ENCODE data around the gene REXO1. TPM values are rescaled to one million over a fixed set of nuclear protein-coding genes. Genes with fewer than 3 reads are reported as not detected.

The REXO1 gene
- total RNA-seq, 1 experiment from 2014 or later = 25.8 TPM

DNA sequence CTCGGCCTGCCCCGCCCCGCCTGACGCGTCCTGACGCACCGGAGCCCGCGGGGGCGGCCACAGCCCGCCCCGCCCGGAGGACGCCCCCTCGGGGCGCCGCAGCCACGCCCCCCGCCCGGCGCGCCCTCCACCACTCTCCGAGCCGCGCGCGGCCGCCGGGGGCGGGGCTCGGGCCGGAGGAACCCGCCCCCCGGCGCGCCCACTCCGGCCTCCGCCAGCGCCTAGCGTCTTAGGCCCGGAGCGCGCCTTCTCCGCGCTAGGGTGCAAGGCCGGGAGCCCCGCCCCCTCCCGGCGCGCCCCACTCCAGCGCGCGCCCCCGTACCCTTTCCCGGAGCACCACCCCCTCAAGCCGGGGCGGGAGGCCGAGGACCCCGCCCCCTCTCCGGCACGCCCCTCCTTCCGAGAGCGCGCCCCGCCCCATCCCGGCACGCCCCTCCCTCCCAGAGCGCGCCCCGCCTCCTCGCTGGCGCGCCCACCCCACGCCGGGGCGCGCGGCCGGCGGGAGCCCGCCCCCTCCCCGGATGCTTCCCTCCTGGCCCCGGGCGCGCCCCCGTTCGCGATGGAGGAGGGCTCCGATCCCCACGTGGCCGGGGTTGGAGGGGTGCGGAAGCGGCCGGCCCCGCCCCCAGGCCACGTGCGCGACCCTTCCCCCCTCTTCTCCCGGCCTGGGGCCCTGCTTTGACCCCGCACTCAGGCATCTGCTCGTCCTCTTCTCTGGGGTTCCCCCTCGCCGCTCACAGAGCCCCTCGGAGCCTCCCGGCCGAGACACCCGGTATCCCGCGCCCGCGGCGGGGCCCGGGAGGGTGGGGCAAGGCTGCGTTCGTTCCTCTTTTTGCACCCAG lies 15.6 kb upstream of the REXO1 start:
- CTCF ChIA-PET = interaction anchor here (0.9 kb wide), 1 partner anchor 33 kb away, joined by 4 read pairs; no protein-coding TSS in a partner anchor
- H3K27me3 ChIP-seq (ENCODE audit: insufficient read depth, low read depth) = no peaks in the 10 kb centered on the region
- no peaks in the 10 kb centered on the region for H3K9me3 ChIP-seq (ENCODE audit: insufficient read depth, low read depth)
- peak overlapping the region; percentile 83 for H3K27ac ChIP-seq
- peak overlapping the region; percentile 87 for H3K4me2 ChIP-seq
- H2AFZ ChIP-seq = peak overlapping the region; percentile 79
- H3K9me2 ChIP-seq (ENCODE audit: insufficient read depth) = no peaks in the 10 kb centered on the region
- DNase-seq = peak; percentile 70 to 90
- peaks cover 37% of the 10 kb centered on the region for H3K79me2 ChIP-seq (ENCODE audit: low read depth)
- H3K4me1 ChIP-seq (replicated peaks; ENCODE audit: insufficient read depth) = peaks cover 10% of the 10 kb centered on the region; the same call in 1 of the 2 replicates
- H3K36me3 ChIP-seq (ENCODE audit: low read depth) = no peaks in the 10 kb centered on the region
- peaks cover 24% of the 10 kb centered on the region for H4K20me1 ChIP-seq (ENCODE audit: insufficient read depth)
- intact Hi-C loops (cut with micrococcal nuclease; ENCODE audit: unreplicated experiment) = loop anchor here (2.0 kb wide), 1 partner anchor 41 kb away; the partner anchor contains the start of genes ADAT3 and SCAMP4
- POLR2A ChIA-PET (ENCODE audit: unreplicated experiment) = interaction anchor here (0.6 kb wide), 1 partner anchor 11 kb away, joined by 6 read pairs; no protein-coding TSS in a partner anchor
- H3F3A ChIP-seq (ENCODE audit: insufficient read depth, low read depth) = no peaks in the 10 kb centered on the region
- peak overlapping the region; percentile 78 for H3K4me3 ChIP-seq
- BruUV-seq (replicated peaks) = no TSS peak
- TF ChIP-seq, protein P1, sequence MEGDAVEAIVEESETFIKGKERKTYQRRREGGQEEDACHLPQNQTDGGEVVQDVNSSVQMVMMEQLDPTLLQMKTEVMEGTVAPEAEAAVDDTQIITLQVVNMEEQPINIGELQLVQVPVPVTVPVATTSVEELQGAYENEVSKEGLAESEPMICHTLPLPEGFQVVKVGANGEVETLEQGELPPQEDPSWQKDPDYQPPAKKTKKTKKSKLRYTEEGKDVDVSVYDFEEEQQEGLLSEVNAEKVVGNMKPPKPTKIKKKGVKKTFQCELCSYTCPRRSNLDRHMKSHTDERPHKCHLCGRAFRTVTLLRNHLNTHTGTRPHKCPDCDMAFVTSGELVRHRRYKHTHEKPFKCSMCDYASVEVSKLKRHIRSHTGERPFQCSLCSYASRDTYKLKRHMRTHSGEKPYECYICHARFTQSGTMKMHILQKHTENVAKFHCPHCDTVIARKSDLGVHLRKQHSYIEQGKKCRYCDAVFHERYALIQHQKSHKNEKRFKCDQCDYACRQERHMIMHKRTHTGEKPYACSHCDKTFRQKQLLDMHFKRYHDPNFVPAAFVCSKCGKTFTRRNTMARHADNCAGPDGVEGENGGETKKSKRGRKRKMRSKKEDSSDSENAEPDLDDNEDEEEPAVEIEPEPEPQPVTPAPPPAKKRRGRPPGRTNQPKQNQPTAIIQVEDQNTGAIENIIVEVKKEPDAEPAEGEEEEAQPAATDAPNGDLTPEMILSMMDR (conservative IDR thresholded peaks at IDR 0.05) = no peak
- no peak for TF ChIP-seq EZH2 (IDR thresholded peaks at IDR 0.05; ENCODE audit: low read depth)

GRCh38 chr19:1863328-1863637 lies 15.0 kb upstream of the REXO1 start, which contains the start of gene KLF16:
TSS of gene KLF16 (minus strand) at chr19:1863579. CDS start at chr19:1863497, 82 bp downstream.
- Histone ChIP-seq H3K79me2 (ENCODE audit: low read depth) (peaks cover 43% of the 10 kb centered on the region), H3K9me3 (ENCODE audit: insufficient read depth, low read depth) (no peaks in the 10 kb centered on the region), H4K20me1 (ENCODE audit: insufficient read depth) (peaks cover 30% of the 10 kb centered on the region), H3K4me1 (replicated peaks; ENCODE audit: insufficient read depth) (peaks cover 10% of the 10 kb centered on the region; the same call in 1 of the 2 replicates), H3K4me3 (peak within 1 kb of the TSS; percentile 81), H3K4me2 (peak within 1 kb of the TSS; percentile 93), H3K27me3 (ENCODE audit: insufficient read depth, low read depth) (no peaks in the 10 kb centered on the region), H3K9me2 (ENCODE audit: insufficient read depth) (no peaks in the 10 kb centered on the region), H2AFZ (peak within 1 kb of the TSS; percentile 79), H3K27ac (peak within 1 kb of the TSS; percentile 83), H3F3A (ENCODE audit: insufficient read depth, low read depth) (no peaks in the 10 kb centered on the region), H3K36me3 (ENCODE audit: low read depth) (no peaks in the 10 kb centered on the region)
- POLR2A ChIA-PET (ENCODE audit: unreplicated experiment) = no interaction called here
- TF ChIP-seq, protein P1 (conservative IDR thresholded peaks at IDR 0.05) = no peak
- TF ChIP-seq EZH2 (IDR thresholded peaks at IDR 0.05; ENCODE audit: low read depth) = no peak
- intact Hi-C loops (cut with micrococcal nuclease; ENCODE audit: unreplicated experiment) = no loop called here
- no peak for DNase-seq
- no TSS peak for BruUV-seq (replicated peaks)
- CTCF ChIA-PET = no interaction called here

DNA sequence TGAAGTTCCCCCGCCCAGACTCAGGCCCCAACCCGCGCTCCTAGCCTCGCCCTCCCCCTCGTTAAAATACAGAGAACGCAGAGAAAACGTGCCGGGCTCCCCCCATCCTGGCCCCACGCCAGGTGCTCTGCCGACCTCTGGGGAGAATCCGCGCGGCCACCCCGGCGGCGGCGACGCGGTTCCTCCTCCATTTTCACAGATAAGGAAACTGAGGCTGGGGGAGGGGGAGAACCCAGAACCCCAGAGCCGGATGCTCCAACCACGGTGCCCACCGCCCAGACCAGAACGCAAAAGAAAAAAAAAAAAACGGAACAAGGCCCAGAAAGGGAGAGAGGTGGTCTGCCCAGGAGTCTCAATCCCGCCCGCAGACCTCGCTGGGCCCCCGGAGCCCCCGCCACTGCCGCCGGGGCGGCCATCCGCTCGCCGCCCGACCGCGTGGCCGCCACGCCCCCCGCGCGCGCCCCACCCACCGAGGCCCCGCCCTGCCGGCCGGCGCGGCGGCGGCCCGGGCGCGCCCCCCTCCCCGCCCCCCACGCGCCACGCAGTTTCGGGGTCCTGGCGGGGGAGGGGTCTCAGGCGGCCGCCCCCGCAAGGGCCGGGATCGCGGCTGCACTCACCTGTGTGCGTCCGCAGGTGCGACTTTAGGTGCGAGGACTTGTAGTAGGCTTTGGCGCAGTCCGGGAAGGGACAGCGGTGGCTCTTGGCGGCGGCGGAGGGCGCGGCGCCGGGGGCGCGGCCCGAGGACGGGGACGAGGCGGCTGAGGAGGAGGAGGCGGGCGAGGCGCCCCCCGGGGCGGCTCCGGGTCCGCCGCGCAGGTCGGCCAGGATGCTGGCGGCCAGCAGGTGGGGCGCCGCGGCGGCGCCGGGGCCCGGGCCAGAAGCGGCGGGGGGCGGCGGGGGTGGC lies 14.4 kb upstream of the REXO1 start:
- TF ChIP-seq, protein P1 (conservative IDR thresholded peaks at IDR 0.05) = no peak
- no peaks in the 10 kb centered on the region for H3K9me2 ChIP-seq (ENCODE audit: insufficient read depth)
- peaks cover 49% of the 10 kb centered on the region for H3K79me2 ChIP-seq (ENCODE audit: low read depth)
- no peaks in the 10 kb centered on the region for H3K36me3 ChIP-seq (ENCODE audit: low read depth)
- H3K4me3 ChIP-seq = peak overlapping the region; percentile 81
- POLR2A ChIA-PET (ENCODE audit: unreplicated experiment) = no interaction called here
- H2AFZ ChIP-seq = peak overlapping the region; percentile 55; the same call in 1 of the 2 replicates
- no peak overlapping the region for H3K27ac ChIP-seq
- CTCF ChIA-PET = no interaction called here
- H4K20me1 ChIP-seq (ENCODE audit: insufficient read depth) = peaks cover 36% of the 10 kb centered on the region
- intact Hi-C loops (cut with micrococcal nuclease; ENCODE audit: unreplicated experiment) = no loop called here
- H3K9me3 ChIP-seq (ENCODE audit: insufficient read depth, low read depth) = no peaks in the 10 kb centered on the region
- no peaks in the 10 kb centered on the region for H3F3A ChIP-seq (ENCODE audit: insufficient read depth, low read depth)
- TSS peak; percentile 46 for BruUV-seq (replicated peaks)
- no peaks in the 10 kb centered on the region for H3K27me3 ChIP-seq (ENCODE audit: insufficient read depth, low read depth)
- H3K4me2 ChIP-seq = peak overlapping the region; percentile 93
- peaks cover 10% of the 10 kb centered on the region; the same call in 1 of the 2 replicates for H3K4me1 ChIP-seq (replicated peaks; ENCODE audit: insufficient read depth)
- peak in 1 of 2 experiments; percentile 44 for DNase-seq

All from PC-9 (cell line).